IMR-90 (cell line): Measurements from ENCODE around the gene SLIT3. TPM values are rescaled to one million over a fixed set of nuclear protein-coding genes. Genes with fewer than 3 reads are reported as not detected.

Experiments used
- ATAC-seq: fragments of 200-7000 bp; cut with Tn5 transposase; 2 replicates; pipeline ENCODE4 v1.9.1; 2020; ENCODE audit warnings: low read depth, mild to moderate bottlenecking, moderate library complexity
- BruUV-seq: library from RNA; stranded (reverse); fragments of 400-500 nt; replicated peaks from 2 replicates; lab custom pipeline; 2021; lab: Mats Ljungman, UMichigan
- CTCF ChIA-PET: fragments of 300-600 bp; formaldehyde crosslinking; extraction: SDS; loops from one replicate; lab custom pipeline; 2021; ENCODE audit warnings: antibody characterized with exemption; lab: Yijun Ruan, JAX
- POLR2A ChIA-PET: fragments of 300-600 bp; sonication (Branson Sonifier 250); formaldehyde crosslinking; loops from one replicate; lab custom pipeline; 2022; ENCODE audit warnings: antibody characterized with exemption; ENCODE audit not compliant: unreplicated experiment; lab: Charles Lee
- DNase-seq: peaks from one replicate; pipeline ENCODE4 v3.0.0; 2013
- H2AFZ ChIP-seq: replicated peaks from 2 replicates; pipeline ENCODE3; 2013; ENCODE audit warnings: low read length, mild to moderate bottlenecking; ENCODE audit not compliant: poor library complexity
- H2AK5ac ChIP-seq: 2 replicates; pipeline ENCODE4 v1.6.1; 2013; ENCODE audit warnings: low read depth, low read length, inconsistent platforms
- H2AK9ac ChIP-seq: replicated peaks from 2 replicates; pipeline ENCODE3; 2013; ENCODE audit warnings: mild to moderate bottlenecking, low read depth, low read length, moderate library complexity; ENCODE audit not compliant: poor library complexity
- H2BK120ac ChIP-seq: 2 replicates; pipeline ENCODE4 v1.6.1; 2013; ENCODE audit warnings: low read depth, low read length, inconsistent platforms
- H2BK15ac ChIP-seq: 3 replicates; pipeline ENCODE4 v1.6.1; 2013; ENCODE audit warnings: low read depth, low read length, inconsistent platforms
- H2BK20ac ChIP-seq: 2 replicates; pipeline ENCODE4 v1.6.1; 2013; ENCODE audit warnings: low read depth, mild to moderate bottlenecking, inconsistent platforms, low read length, moderate library complexity
- H2BK5ac ChIP-seq: 2 replicates; pipeline ENCODE4 v1.6.1; 2013; ENCODE audit warnings: mild to moderate bottlenecking, low read depth, low read length, inconsistent platforms; ENCODE audit not compliant: poor library complexity, severe bottlenecking
- H3K14ac ChIP-seq: replicated peaks from 2 replicates; pipeline ENCODE4 v1.6.1; 2013; ENCODE audit warnings: low read depth, low read length, inconsistent platforms
- H3K18ac ChIP-seq: 2 replicates; pipeline ENCODE4 v1.6.1; 2013; ENCODE audit warnings: low read depth, low read length, control low read depth
- H3K23ac ChIP-seq: 2 replicates; pipeline ENCODE4 v1.6.1; 2013; ENCODE audit warnings: low read depth, low read length, inconsistent platforms
- H3K27ac ChIP-seq: 2 replicates; pipeline ENCODE4 v1.5.1; 2013; ENCODE audit warnings: mild to moderate bottlenecking, control low read depth, low read length; ENCODE audit not compliant: insufficient read depth
- H3K27me3 ChIP-seq: 2 replicates; pipeline ENCODE4 v1.6.1; 2013; ENCODE audit warnings: low read length; ENCODE audit not compliant: control insufficient read depth, insufficient read depth
- H3K36me3 ChIP-seq: 2 replicates; pipeline ENCODE4 v1.6.1; 2013; ENCODE audit warnings: low read length, mixed read lengths; ENCODE audit not compliant: control insufficient read depth, insufficient read depth
- H3K4ac ChIP-seq: 2 replicates; pipeline ENCODE4 v1.6.1; 2013; ENCODE audit warnings: low read depth, low read length, inconsistent platforms
- H3K4me1 ChIP-seq: 2 replicates; pipeline ENCODE4 v1.6.1; 2013; ENCODE audit warnings: low read length, mixed read lengths; ENCODE audit not compliant: control insufficient read depth, insufficient read depth
- H3K4me2 ChIP-seq: 2 replicates; pipeline ENCODE4 v1.6.1; 2013; ENCODE audit warnings: low read depth, mild to moderate bottlenecking, control low read depth, low read length, moderate library complexity
- H3K4me3 ChIP-seq: 2 replicates; pipeline ENCODE4 v1.5.1; 2013; ENCODE audit warnings: low read depth, mild to moderate bottlenecking, control low read depth, low read length, moderate library complexity; ENCODE audit not compliant: insufficient read depth
- H3K56ac ChIP-seq: 2 replicates; pipeline ENCODE4 v1.6.1; 2013; ENCODE audit warnings: low read length, inconsistent platforms; ENCODE audit not compliant: insufficient read depth; ENCODE audit errors: extremely low read depth
- H3K79me1 ChIP-seq, 2 experiments: 2 replicates each; pipeline ENCODE4 v1.6.1; 2013; ENCODE audit warnings: low read length in 2 of 2, inconsistent platforms in 1 of 2, low read depth in 1 of 2
- H3K9ac ChIP-seq: 2 replicates; pipeline ENCODE4 v1.6.1; 2013; ENCODE audit warnings: low read depth, low read length, control low read depth
- H3K9me1 ChIP-seq: 2 replicates; pipeline ENCODE4 v1.6.1; 2013; ENCODE audit warnings: low read length, inconsistent platforms; ENCODE audit not compliant: insufficient read depth
- H3K9me3 ChIP-seq: 2 replicates; pipeline ENCODE4 v1.6.1; 2013; ENCODE audit warnings: low read length; ENCODE audit not compliant: control insufficient read depth, insufficient read depth
- H4K20me1 ChIP-seq: 2 replicates; pipeline ENCODE4 v1.6.1; 2013; ENCODE audit warnings: low read length, inconsistent platforms; ENCODE audit not compliant: insufficient read depth
- H4K5ac ChIP-seq: 2 replicates; pipeline ENCODE4 v1.6.1; 2013; ENCODE audit warnings: mild to moderate bottlenecking, low read depth, low read length, control low read depth
- H4K8ac ChIP-seq, 2 experiments: 2 replicates each; pipeline ENCODE4 v1.6.1; 2013; ENCODE audit warnings: low read depth in 2 of 2, low read length in 2 of 2, control low read depth in 1 of 2, inconsistent platforms in 1 of 2
- H4K91ac ChIP-seq: 2 replicates; pipeline ENCODE4 v1.6.1; 2013; ENCODE audit warnings: low read depth, low read length, inconsistent platforms; ENCODE audit not compliant: insufficient read depth
- CHD1 ChIP-seq: IDR thresholded peaks from 2 replicates; pipeline ENCODE4 v1.6.1; 2012; ENCODE audit warnings: low read depth, low read length, improper control_type of control experiment
- ELK1 ChIP-seq: fragments of 150-350 bp; IDR thresholded peaks from 2 replicates; pipeline ENCODE4 v1.6.1; 2016; ENCODE audit warnings: low read depth, mild to moderate bottlenecking, low read length, moderate library complexity, borderline replicate concordance
- FOS ChIP-seq: fragments of 150-350 bp; IDR thresholded peaks from 2 replicates; pipeline ENCODE4 v1.6.1; 2016; ENCODE audit warnings: low read depth, low read length
- MAFK ChIP-seq: IDR thresholded peaks from 2 replicates; pipeline ENCODE4 v1.6.1; 2012; ENCODE audit warnings: low read depth, low read length, improper control_type of control experiment
- MAZ ChIP-seq: IDR thresholded peaks from 2 replicates; pipeline ENCODE4 v1.6.1; 2012; ENCODE audit warnings: low read depth, mild to moderate bottlenecking, low read length, improper control_type of control experiment, moderate library complexity, borderline replicate concordance
- NFE2L2 ChIP-seq: fragments of 150-350 bp; IDR thresholded peaks from 2 replicates; pipeline ENCODE4 v1.6.1; 2016; ENCODE audit warnings: low read depth, mild to moderate bottlenecking, low read length
- POLR2A ChIP-seq: IDR thresholded peaks from 2 replicates; pipeline ENCODE4 v1.6.1; 2012; ENCODE audit warnings: mild to moderate bottlenecking, low read depth, low read length
- RCOR1 ChIP-seq: IDR thresholded peaks from 2 replicates; pipeline ENCODE4 v1.6.1; 2012; ENCODE audit warnings: mild to moderate bottlenecking, low read length, improper control_type of control experiment; ENCODE audit not compliant: insufficient replicate concordance
- RFX5 ChIP-seq: IDR thresholded peaks from 2 replicates; pipeline ENCODE4 v1.8.0; 2012; ENCODE audit warnings: low read depth, mild to moderate bottlenecking, low read length, moderate library complexity
- SMC3 ChIP-seq: fragments of 150-350 bp; IDR thresholded peaks from 2 replicates; pipeline ENCODE4 v1.6.1; 2016; ENCODE audit warnings: low read depth, mild to moderate bottlenecking, antibody characterized with exemption, low read length, moderate library complexity
- WGBS, 2 experiments: methylation state at CpG; one replicate each; pipeline versions ENCODE4 v1.1.5 to v1.1.7; 2013; ENCODE audit warnings: missing lambda C conversion rate in 2 of 2; ENCODE audit not compliant: insufficient read length in 1 of 2; ENCODE audit errors: extremely low coverage in 2 of 2; 5-methylcytosine and 5-hydroxymethylcytosine counted together
- dilution Hi-C: fragments of 300-500 bp; cut with HindIII; formaldehyde crosslinking; loops from one replicate; pipeline ENCODE4 v1.14.3; 2018; ENCODE audit warnings: low sequenced_read_pairs; ENCODE audit not compliant: unreplicated experiment
- in situ Hi-C: fragments of 300-500 bp; cut with MboI; formaldehyde crosslinking; loops from 3 replicates; pipeline ENCODE4 v1.14.3; 2019; ENCODE audit warnings: low sequenced_read_pairs, inconsistent platforms, mixed read lengths
- intact Hi-C: fragments of 100-400 bp; cut with micrococcal nuclease; formaldehyde crosslinking; loops from 2 replicates; pipeline ENCODE4 v1.10.0; 2022
- polyA plus RNA-seq, 3 experiments: library from polyadenylated mRNA; depleted of rRNA; stranded (reverse); fragments of >200 nt; gene quantifications; 2 replicates each; pipeline ENCODE4 v1.2.3, GENCODE V29; 2012; ENCODE audit warnings: low replicate concordance in 1 of 3
- total RNA-seq: library from RNA; depleted of rRNA; stranded (reverse); fragments of >200 nt; gene quantifications from 2 replicates; pipeline ENCODE4 v1.2.3, GENCODE V29; 2012
- TF ChIP-seq, protein P1 (sequence below): conservative IDR thresholded peaks from 2 replicates; pipeline ENCODE4 v1.5.1; 2012; ENCODE audit warnings: mild to moderate bottlenecking, low read depth, low read length, improper control_type of control experiment

The SLIT3 gene
- total and polyA plus RNA-seq, 2 of the 4 experiments (the other 2 are of a cell fraction), result 0.18 to 0.50 TPM

DNA sequence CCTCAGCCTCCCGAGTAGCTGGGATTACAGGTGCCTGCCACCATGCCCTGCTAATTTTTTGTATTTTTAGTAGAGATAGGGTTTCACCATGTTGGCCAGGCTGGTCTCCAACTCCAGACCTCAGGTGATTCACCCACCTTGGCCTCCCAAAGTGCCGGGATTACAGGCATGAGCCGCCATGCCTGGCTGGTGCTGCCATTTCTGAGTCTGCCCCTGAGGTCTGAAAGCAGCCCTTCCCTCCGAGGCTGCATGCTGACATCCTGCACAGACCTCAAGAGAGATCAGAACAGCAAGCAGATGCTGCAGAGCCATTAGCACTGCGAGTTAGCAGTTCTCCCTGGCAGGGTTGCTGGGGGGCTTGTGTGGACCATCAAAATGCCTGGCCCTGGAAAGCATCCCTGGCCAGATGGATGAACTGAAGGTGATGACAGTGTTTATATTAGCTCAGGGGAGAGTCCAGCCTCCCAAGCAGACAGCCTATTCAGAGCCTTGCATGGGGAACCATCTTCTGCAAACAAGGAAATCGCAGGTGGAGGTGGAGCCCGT lies 545.3 kb downstream of the SLIT3 start (continued):
- TF ChIP-seq, protein P1, sequence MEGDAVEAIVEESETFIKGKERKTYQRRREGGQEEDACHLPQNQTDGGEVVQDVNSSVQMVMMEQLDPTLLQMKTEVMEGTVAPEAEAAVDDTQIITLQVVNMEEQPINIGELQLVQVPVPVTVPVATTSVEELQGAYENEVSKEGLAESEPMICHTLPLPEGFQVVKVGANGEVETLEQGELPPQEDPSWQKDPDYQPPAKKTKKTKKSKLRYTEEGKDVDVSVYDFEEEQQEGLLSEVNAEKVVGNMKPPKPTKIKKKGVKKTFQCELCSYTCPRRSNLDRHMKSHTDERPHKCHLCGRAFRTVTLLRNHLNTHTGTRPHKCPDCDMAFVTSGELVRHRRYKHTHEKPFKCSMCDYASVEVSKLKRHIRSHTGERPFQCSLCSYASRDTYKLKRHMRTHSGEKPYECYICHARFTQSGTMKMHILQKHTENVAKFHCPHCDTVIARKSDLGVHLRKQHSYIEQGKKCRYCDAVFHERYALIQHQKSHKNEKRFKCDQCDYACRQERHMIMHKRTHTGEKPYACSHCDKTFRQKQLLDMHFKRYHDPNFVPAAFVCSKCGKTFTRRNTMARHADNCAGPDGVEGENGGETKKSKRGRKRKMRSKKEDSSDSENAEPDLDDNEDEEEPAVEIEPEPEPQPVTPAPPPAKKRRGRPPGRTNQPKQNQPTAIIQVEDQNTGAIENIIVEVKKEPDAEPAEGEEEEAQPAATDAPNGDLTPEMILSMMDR, result no peak
- no peak for TF ChIP-seq NFE2L2
- TF ChIP-seq RCOR1, result no peak
- no peak for TF ChIP-seq CHD1

- H3K27me3 ChIP-seq, result no peaks in the 10 kb centered on the region
- WGBS, 2 experiments, result 50% methylated on average over 2 of the region's 11 CpGs; no CpG with 5 or more reads in 1 of the 2 experiments
- no peak overlapping the region for H3K4me3 ChIP-seq
- intact Hi-C loops (no loop called here), in situ Hi-C loops (no loop called here), dilution Hi-C loops (no loop called here)
- no peak overlapping the region for H3K18ac ChIP-seq
- no peak overlapping the region for H2AFZ ChIP-seq
- H2BK5ac ChIP-seq, result no peak overlapping the region
- no peak for ATAC-seq
- H4K8ac ChIP-seq, result no peak overlapping the region
- no peak for TF ChIP-seq FOS
- TF ChIP-seq ELK1, result no peak
- no peak for TF ChIP-seq RFX5
- no peak for TF ChIP-seq MAZ
- TF ChIP-seq, protein P1, result no peak
- no peak for TF ChIP-seq POLR2A
- no peak for TF ChIP-seq NFE2L2
- TF ChIP-seq SMC3, result no peak
- no peak for TF ChIP-seq MAFK
- no peaks in the 10 kb centered on the region for H4K20me1 ChIP-seq
- ChIA-PET CTCF (interaction anchor here (0.8 kb wide), 1 partner anchor 28 kb away, joined by 3 read pairs; no protein-coding TSS in a partner anchor), POLR2A (no interaction called here)
- H3K14ac ChIP-seq, result no peak overlapping the region
- no peak overlapping the region for H2BK20ac ChIP-seq
- H2BK15ac ChIP-seq, result no peak overlapping the region
- H3K36me3 ChIP-seq, result no peaks in the 10 kb centered on the region
- BruUV-seq, result no TSS peak
- H2AK9ac ChIP-seq, result no peak overlapping the region
- no peak overlapping the region for H3K4ac ChIP-seq
- H2BK120ac ChIP-seq, result no peak overlapping the region
- H3K27ac ChIP-seq, result no peak overlapping the region
- no peaks in the 10 kb centered on the region; the same call in 1 of the 2 replicates for H3K9me1 ChIP-seq
- no peak overlapping the region for H3K56ac ChIP-seq
- H3K4me1 ChIP-seq, result no peaks in the 10 kb centered on the region
- no peak overlapping the region for H4K91ac ChIP-seq
- no peak overlapping the region for H4K5ac ChIP-seq
- no peak for DNase-seq
- no peaks in the 10 kb centered on the region for H3K9me3 ChIP-seq
- no peak overlapping the region for H3K4me2 ChIP-seq
- H2AK5ac ChIP-seq, result no peak overlapping the region
- H3K9ac ChIP-seq, result no peak overlapping the region
- no peak overlapping the region for H3K23ac ChIP-seq
- no peaks in the 10 kb centered on the region for H3K79me1 ChIP-seq
These were observed 547.2 kb downstream of the SLIT3 start for GRCh38 chr5:168753691-168754254.
